Activated CD4-positive, alpha-beta T cell treated with anti-CD3 and anti-CD28 coated beads for 1 hour (primary cell): ENCODE data around the gene COL18A1.
"Not testable (repeated sequence)": the region's sequence is repeated elsewhere in the genome, so short reads cannot be mapped to it uniquely, and the experiment has no call there.

ENCODE experiments used
- DNase-seq: peaks from one replicate; pipeline ENCODE4 v3.0.0-alpha.2; 2020

COL18A1 gene

DNA sequence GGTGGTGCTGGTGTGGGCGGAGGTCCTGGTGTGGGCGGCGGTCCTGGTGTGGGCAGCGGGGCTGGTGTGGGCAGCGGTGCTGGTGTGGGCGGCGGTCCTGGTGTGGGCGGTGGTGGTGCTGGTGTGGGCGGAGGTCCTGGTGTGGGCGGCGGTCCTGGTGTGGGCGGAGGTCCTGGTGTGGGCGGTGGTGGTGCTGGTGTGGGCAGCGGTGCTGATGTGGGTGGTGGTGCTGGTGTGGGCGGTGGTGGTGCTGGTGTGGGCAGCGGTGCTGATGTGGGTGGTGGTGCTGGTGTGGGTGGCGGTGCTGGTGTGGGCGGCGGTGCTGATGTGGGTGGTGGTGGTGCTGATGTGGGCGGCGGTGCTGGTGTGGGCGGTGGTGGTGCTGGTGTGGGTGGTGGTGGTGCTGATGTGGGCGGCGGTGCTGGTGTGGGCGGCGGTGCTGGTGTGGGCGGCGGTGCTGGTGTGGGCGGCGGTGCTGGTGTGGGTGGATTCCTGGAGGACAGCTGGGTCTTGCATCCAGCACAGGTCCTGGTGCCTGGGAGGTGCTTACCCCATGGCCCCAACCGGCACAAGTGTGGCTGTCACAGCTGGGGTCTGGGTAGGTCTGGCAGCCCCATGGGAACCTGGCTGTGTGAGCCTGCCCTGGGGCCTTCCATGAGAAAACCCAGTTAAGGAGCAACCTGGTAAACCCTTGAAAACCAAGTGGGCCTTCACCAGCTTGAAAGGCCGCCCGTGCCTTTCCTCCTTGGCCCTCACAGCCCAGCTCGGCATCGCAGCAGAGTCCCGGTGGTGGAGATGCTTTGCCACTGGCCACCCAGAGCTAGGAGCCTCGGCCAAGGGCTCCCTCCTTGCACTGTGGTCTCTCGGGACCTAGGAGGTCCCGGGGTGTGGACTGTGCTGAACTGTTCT lies 38.0 kb downstream of the COL18A1 start:
- not testable (repeated sequence) for DNase-seq

- no peak for DNase-seq
Measured at GRCh38 chr21:45443595-45444181, 38.7 kb downstream of the COL18A1 start.

GRCh38 chr21:45444385-45444784 lies 39.4 kb downstream of the COL18A1 start:
- DNase-seq: no peak

DNA sequence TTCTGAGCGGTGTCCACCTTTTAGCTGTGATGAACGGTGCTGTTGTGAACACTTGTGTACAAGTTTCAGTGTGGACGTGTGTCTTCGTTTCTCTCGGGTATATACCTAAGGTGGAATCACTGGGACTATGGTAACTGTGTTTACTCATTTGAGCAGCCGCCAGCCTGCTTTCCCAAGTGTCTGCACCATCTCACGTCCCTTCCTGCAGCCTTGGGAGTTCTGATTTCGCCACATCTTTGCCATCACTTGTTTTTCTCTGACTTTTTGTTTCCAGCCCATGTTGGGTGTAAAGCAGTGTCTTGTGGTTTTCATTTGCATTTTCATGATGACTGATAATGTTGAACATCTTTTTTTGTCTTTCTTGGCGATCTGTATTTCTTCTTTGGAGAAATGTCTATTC lies 40.4 kb downstream of the COL18A1 start:
- no peak for DNase-seq

GRCh38 chr21:45447821-45448220 lies 42.9 kb downstream of the COL18A1 start:
- no peak for DNase-seq

DNA sequence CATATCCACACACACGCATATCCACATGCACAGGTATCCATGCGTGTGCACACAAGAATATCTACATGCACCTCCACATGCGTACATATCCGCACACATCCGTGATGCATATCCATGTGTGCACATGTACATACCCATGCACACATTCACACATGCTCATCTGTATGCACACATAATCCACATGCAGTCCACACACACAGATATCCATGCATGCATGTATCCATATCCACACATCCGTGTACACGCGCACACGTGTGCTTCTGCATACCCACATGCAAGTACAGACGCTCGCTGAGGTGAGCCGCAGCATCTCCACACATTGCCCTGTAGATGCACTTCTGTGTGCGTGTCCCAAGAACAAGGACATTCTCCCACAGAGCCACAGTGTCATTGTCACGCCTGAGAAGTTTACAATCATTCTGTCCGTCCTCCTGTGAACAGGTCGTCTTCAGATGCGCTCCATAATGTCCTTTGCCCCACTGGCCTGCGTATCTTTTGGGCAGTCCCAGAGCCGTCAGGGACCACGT lies 43.4 kb downstream of the COL18A1 start:
- no peak for DNase-seq

DNA sequence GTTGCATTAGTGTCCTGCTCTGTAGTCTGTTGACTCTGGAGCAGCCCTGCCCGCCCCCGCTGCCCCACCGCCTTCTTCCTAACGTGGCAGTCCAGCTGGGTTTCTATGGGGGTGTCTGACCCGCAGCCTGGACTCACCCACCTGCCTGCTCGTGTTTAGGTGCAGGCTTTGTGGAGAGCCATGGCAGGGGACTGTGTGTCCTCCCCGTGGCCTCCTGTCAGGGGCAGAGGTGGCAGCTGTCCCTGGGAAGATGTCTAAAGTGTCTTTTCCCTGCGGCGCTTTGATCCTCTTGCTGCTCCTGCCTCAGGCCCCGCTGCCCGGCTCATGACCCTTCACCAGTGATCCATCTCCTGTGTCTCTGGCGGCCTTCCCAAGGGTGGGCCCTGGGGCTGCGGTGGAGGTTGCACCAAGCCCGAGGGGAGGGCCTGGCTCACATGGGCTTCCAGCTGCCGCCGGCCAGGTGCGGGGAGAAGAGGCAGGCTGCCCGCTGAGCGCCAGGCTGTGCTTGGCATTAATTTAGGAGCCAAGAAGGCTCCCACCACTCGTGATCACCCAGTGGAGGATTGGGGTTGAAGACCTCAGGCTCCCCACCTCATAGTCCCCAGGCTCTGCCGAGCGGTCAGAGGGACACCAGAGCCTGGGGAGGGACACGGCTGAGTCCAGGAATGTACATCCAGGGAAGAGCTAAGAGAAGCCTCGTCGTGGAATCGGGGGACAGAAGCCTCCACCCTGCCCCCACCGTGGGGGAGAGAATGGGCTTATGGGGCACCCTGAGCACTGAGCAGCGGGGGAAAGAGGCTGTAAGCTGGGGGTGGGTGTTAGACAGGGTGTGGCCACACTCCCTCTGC lies 44.1 kb downstream of the COL18A1 start:
- no peak for DNase-seq

DNA sequence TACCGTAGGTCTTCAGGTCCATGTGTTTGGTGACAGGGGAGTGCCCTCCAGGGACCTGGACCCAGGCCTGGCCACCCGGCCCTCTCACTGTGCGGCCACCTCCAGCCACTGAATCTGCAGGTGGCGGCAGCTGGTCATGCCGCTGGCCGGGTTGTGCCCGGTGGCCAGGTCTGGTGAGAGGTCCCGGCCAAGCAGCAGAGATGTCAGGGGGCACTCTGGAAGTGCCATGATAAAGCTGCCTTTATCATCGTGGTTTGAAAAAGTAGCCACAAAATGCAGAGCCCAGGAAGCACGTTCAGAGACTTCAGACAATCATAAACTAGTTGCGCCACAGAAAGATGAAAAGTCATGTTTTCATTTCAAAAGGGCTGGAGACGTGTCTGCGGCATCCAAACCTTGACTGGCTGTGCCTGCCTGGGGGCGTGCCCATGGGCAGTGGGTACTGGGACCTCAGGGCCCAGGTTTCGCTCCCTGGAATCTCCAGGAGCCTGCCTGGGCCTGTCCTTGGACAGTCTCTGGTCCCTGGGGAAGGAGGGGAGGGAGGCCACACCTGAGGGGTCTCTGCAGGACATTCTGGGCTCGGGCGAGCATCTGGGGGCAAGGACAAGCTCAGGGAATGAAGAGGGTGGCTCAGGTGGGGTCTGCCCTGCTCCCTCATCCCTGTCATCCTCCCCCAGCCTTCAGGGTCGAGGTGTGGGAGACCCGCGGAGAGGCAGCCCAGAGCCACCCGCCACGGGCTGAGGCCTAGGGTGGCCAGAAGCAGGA lies 44.9 kb downstream of the COL18A1 start:
- DNase-seq: no peak

GRCh38 chr21:45450423-45451090 lies 45.6 kb downstream of the COL18A1 start:
- DNase-seq: no peak

- no peak for DNase-seq
Measured at GRCh38 chr21:45451091-45451740, 46.3 kb downstream of the COL18A1 start.

DNA sequence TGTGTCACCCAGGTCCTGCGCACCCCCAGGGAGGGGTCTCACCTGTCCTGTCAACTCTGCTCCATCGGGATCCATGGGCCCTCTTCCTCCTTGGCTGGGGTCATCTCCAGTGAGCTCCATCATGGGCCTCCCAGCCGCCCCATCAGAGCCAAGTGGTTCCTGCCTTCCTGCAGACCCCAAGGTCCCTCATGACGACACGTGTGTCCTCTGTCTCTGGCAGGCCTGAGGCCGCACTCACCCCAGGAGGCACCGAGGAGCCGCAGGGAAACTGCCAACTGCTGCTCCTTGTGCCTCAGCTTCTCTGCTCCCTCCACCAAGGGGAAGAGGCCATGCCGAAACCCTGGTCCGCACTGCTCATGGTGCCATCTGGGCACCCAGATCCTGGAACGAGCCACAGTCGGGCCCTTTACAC lies 46.8 kb downstream of the COL18A1 start:
- no peak for DNase-seq

DNA sequence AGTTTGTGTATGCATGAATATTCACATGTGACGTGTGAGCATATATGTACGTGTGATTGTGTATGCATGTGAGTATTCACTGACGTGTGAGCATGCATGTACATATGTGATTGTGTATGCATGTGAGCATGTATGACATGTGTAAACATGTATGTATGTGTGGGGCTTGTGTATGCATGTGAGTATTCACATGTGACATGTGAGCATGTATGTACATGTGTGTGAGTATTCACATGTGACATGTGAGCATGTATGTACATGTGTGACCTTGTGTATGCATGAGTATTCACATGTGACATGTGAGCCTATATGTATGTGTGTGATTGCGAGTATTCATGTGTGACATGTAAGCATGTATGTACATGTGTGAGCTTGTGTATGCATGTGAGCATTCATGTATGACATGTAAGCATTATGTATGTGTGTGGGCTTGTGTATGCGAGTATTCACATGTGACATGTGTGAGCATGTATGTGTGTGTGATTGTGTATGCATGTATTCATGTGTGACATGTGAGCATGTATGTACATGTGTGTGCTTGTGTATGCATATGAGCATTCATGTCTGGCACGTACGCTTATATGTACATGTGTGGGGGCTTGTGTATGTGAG lies 47.8 kb downstream of the COL18A1 start:
- no peak for DNase-seq

GRCh38 chr21:45453308-45453950 lies 48.5 kb downstream of the COL18A1 start:
- no peak for DNase-seq

DNA sequence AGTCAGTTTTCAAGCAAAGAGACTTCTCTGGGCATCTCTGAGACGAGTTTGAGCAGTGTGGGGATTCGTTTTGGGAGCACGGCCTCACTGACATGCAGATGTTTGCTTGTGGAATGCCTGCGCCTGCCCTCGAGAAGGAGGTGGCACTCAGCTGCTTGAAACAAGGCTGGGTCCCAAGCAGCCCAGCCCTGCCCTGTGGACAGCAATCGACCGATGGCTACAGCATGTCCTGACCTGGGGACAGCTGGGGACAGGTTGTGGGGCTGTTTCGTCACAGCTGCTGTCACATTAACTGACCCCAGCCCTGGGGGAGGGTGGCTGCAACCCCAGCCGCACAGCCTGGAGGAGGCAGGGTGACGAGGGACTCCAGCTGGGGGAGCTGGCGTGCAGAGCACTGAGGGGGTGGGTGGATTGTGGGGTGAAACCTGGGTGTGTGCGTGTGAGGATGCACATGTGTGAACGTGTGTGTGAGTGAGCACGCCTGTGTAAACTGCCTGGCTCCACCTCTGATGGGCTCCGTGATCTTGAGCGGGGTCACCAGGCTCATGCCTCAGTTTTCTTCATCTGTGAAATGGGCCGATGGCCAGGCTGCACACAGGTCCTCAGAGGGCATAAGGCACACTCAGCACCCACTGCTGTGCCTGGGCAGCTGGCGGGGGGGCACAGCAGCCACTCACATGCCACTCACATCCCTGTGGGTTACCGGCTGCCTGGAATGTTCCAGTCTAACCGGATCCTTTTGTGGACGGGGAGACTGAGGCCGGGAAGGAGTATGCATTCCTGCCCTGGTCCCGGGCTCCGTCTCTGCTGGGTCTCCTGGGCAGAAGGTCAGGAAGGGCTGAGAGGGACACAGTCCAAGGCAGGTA lies 49.3 kb downstream of the COL18A1 start:
- DNase-seq: no peak

DNA sequence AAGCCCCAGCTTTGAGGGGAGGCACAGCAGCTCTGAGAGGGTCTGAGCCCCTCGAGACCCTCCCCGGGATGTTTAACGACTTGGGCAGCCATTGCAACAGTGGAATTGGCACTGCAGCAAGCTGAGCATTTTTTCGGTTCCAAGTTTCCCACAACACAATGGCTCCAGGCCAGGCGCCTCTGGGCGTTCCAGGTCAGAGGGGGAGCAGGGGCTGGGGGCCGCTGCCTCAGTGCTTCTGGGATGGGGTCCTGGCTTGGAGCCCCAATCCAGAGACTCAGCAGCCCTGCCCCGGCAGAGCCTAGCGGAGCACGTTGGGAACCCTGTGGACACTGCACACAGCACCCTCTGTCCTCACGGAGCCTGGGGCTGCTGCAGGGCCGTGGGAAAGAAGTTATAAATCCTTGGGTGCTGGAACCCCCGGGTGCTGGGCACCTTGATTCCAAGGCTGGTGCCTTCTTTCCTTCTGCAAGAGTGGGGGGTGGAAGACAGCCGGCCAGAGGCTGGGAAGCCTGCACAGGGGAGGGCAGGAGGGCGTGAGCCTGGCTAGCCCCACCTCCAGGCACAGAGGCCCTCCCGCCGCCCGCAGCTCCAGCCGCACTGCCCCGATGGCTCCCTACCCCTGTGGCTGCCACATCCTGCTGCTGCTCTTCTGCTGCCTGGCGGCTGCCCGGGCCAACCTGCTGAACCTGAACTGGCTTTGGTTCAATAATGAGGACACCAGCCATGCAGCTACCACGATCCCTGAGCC lies 50.1 kb downstream of the COL18A1 start:
- DNase-seq: no peak

DNA sequence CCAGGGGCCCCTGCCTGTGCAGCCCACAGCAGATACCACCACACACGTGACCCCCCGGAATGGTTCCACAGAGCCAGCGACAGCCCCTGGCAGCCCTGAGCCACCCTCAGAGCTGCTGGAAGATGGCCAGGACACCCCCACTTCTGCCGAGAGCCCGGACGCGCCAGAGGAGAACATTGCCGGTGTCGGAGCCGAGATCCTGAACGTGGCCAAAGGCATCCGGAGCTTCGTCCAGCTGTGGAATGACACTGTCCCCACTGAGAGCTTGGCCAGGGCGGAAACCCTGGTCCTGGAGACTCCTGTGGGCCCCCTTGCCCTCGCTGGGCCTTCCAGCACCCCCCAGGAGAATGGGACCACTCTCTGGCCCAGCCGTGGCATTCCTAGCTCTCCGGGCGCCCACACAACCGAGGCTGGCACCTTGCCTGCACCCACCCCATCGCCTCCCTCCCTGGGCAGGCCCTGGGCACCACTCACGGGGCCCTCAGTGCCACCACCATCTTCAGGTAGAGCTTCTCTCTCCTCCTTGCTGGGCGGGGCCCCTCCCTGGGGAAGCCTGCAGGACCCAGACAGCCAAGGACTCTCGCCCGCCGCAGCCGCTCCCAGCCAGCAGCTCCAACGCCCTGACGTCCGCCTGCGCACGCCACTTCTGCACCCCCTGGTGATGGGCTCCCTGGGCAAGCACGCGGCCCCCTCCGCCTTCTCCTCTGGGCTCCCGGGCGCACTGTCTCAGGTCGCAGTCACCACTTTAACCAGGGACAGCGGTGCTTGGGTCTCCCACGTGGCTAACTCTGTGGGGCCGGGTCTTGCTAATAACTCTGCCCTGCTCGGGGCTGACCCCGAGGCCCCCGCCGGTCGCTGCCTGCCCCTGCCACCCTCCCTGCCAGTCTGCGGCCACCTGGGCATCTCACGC lies 51.0 kb downstream of the COL18A1 start:
- no peak for DNase-seq

DNA sequence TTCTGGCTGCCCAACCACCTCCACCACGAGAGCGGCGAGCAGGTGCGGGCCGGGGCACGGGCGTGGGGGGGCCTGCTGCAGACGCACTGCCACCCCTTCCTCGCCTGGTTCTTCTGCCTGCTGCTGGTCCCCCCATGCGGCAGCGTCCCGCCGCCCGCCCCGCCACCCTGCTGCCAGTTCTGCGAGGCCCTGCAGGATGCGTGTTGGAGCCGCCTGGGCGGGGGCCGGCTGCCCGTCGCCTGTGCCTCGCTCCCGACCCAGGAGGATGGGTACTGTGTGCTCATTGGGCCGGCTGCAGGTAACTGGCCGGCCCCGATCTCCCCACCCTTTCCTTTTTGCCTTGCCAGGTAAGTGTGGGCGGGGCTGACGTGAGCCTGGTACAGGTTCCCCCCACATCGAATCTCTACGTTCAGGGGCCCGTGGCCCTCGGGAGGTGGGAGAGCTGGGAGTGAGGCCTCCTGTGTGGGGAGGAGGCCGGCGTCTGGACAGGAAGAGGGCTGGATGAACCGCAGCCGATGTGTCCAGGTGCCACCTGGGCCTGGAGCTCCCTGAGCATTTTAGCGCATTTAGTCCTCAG lies 51.7 kb downstream of the COL18A1 start:
- DNase-seq: no peak
